HL-60 (cell line): ENCODE measurements around the gene FANCE.

Experiments
- CTCF ChIP-seq: IDR thresholded peaks from one replicate; pipeline ENCODE4 v1.5.1; 2011; ENCODE audit warnings: low read length, control low read depth, inconsistent platforms; ENCODE audit not compliant: insufficient read depth
- GABPA ChIP-seq: IDR thresholded peaks from 2 replicates; pipeline ENCODE4 v1.6.1; 2012; ENCODE audit warnings: low read depth
- POLR2AphosphoS5 ChIP-seq: IDR thresholded peaks from 2 replicates; pipeline ENCODE4 v1.6.1; 2012; ENCODE audit warnings: low read depth
- REST ChIP-seq: IDR thresholded peaks from 2 replicates; pipeline ENCODE4 v1.6.1; 2012; ENCODE audit warnings: low read depth; ENCODE audit not compliant: insufficient replicate concordance

GRCh38 chr6:35476004-35476403 is 23.9 kb downstream of the FANCE start:
- TF ChIP-seq POLR2AphosphoS5 (no peak), CTCF (no peak), REST (no peak), GABPA (no peak)
